Neuronal stem cell (in vitro differentiated cells): ENCODE measurements around the gene RFX8.
A peak's percentile ranks its signal among the peaks of the same experiment; 100 is the strongest.
"Not testable (repeated sequence)": the region's sequence is repeated elsewhere in the genome, so short reads cannot be mapped to it uniquely, and the experiment has no call there.

ENCODE experiments used
- DNase-seq: peaks from one replicate; pipeline ENCODE4 v3.0.0-alpha.2; 2013; ENCODE audit warnings: low spot score
- H2AFZ ChIP-seq: one replicate; pipeline ENCODE4 v1.6.1; 2013; ENCODE audit warnings: mild to moderate bottlenecking, low read length, inconsistent platforms
- H2AK5ac ChIP-seq: 2 replicates; pipeline ENCODE4 v1.6.1; 2013; ENCODE audit warnings: low read depth, mild to moderate bottlenecking, inconsistent platforms, low read length, moderate library complexity, mixed read lengths
- H2BK120ac ChIP-seq: 2 replicates; pipeline ENCODE4 v1.6.1; 2013; ENCODE audit warnings: low read depth, mild to moderate bottlenecking, inconsistent platforms, low read length, moderate library complexity, mixed read lengths
- H2BK12ac ChIP-seq: one replicate; pipeline ENCODE4 v1.6.1; 2013; ENCODE audit warnings: low read length, inconsistent platforms
- H2BK15ac ChIP-seq: 2 replicates; pipeline ENCODE4 v1.6.1; 2013; ENCODE audit warnings: mild to moderate bottlenecking, low read length, inconsistent platforms, mixed read lengths
- H2BK5ac ChIP-seq: one replicate; pipeline ENCODE4 v1.6.1; 2013; ENCODE audit warnings: inconsistent platforms, mild to moderate bottlenecking, low read length, moderate library complexity
- H3K14ac ChIP-seq: one replicate; pipeline ENCODE4 v1.6.1; 2013; ENCODE audit warnings: low read length, inconsistent platforms
- H3K18ac ChIP-seq: 2 replicates; pipeline ENCODE4 v1.6.1; 2013; ENCODE audit warnings: low read length, inconsistent platforms
- H3K23ac ChIP-seq: 2 replicates; pipeline ENCODE4 v1.6.1; 2013; ENCODE audit warnings: low read depth, mild to moderate bottlenecking, mixed read lengths, low read length, inconsistent platforms; ENCODE audit not compliant: poor library complexity
- H3K27ac ChIP-seq: replicated peaks from 3 replicates; pipeline ENCODE4 v1.5.1; 2013; ENCODE audit warnings: low read length, inconsistent platforms
- H3K27me3 ChIP-seq, 3 experiments: 2 replicates each; pipeline ENCODE4 v1.6.1; 2013; ENCODE audit warnings: low read length in 3 of 3, mild to moderate bottlenecking in 2 of 3, inconsistent platforms in 1 of 3, low read depth in 1 of 3, mixed read lengths in 1 of 3, moderate library complexity in 1 of 3; ENCODE audit not compliant: control insufficient read depth in 3 of 3, insufficient read depth in 3 of 3
- H3K36me3 ChIP-seq, 2 donors: replicated peaks in 1 of 2; 2 replicates each; pipeline ENCODE4 v1.6.1; 2013; ENCODE audit warnings: low read length in 2 of 2; ENCODE audit not compliant: control insufficient read depth in 2 of 2, insufficient read depth in 2 of 2
- H3K4ac ChIP-seq: 2 replicates; pipeline ENCODE4 v1.6.1; 2013; ENCODE audit warnings: inconsistent platforms, mild to moderate bottlenecking, low read length, moderate library complexity
- H3K4me1 ChIP-seq, 2 donors: 1 replicate in 1 of 2; 2 replicates in 1 of 2; pipeline ENCODE4 v1.6.1; 2013; ENCODE audit warnings: low read length in 2 of 2, low read depth in 1 of 2; ENCODE audit not compliant: control insufficient read depth in 2 of 2, insufficient read depth in 1 of 2
- H3K4me2 ChIP-seq: one replicate; pipeline ENCODE4 v1.6.1; 2013; ENCODE audit warnings: mild to moderate bottlenecking, low read length, inconsistent platforms; ENCODE audit not compliant: insufficient read depth, poor library complexity, severe bottlenecking
- H3K4me3 ChIP-seq, 2 donors: 2 replicates each; pipeline ENCODE4 v1.5.1; 2013; ENCODE audit warnings: low read length in 2 of 2, mild to moderate bottlenecking in 2 of 2, inconsistent platforms in 1 of 2, moderate library complexity in 1 of 2
- H3K79me1 ChIP-seq: one replicate; pipeline ENCODE4 v1.6.1; 2013; ENCODE audit warnings: low read depth, mild to moderate bottlenecking, inconsistent platforms, low read length, moderate library complexity
- H3K9ac ChIP-seq: one replicate; pipeline ENCODE4 v1.6.1; 2013; ENCODE audit warnings: mild to moderate bottlenecking, low read depth, low read length, inconsistent platforms; ENCODE audit not compliant: poor library complexity
- H3K9me3 ChIP-seq, 2 donors: replicated peaks in 1 of 2; 2 replicates each; pipeline versions ENCODE3 to v1.6.1; 2013; ENCODE audit warnings: low read length in 2 of 2, mild to moderate bottlenecking in 2 of 2, inconsistent platforms in 1 of 2, low read depth in 1 of 2, mixed read lengths in 1 of 2, moderate library complexity in 1 of 2; ENCODE audit not compliant: control insufficient read depth in 2 of 2, insufficient read depth in 1 of 2
- H4K8ac ChIP-seq: one replicate; pipeline ENCODE4 v1.6.1; 2013; ENCODE audit warnings: low read depth, mild to moderate bottlenecking, inconsistent platforms, low read length, moderate library complexity
- H4K91ac ChIP-seq: one replicate; pipeline ENCODE4 v1.6.1; 2013; ENCODE audit warnings: low read length, low read depth, mild to moderate bottlenecking, inconsistent platforms; ENCODE audit not compliant: poor library complexity
- WGBS, 2 donors: extraction: QIAGEN DNeasy Blood & Tissue Kit; methylation state at CpG; one replicate each; pipeline ENCODE4 v1.1.7; 2013; ENCODE audit warnings: missing lambda C conversion rate in 2 of 2, mixed read lengths in 1 of 2; ENCODE audit not compliant: insufficient read length in 2 of 2, insufficient replicate concordance in 1 of 2; ENCODE audit errors: extremely low coverage in 2 of 2; 5-methylcytosine and 5-hydroxymethylcytosine counted together

RFX8 gene

GRCh38 chr2:101439716-101440115, 35.2 kb downstream of the RFX8 start:
- Histone ChIP-seq H3K14ac (no peak overlapping the region), H3K9me3 (no peaks in the 10 kb centered on the region), H2BK12ac (no peak overlapping the region), H2AFZ (no peak overlapping the region), H3K36me3 (no peaks in the 10 kb centered on the region), H4K8ac (no peak overlapping the region), H3K4me2 (no peak overlapping the region), H3K4me3 (no peak overlapping the region), H3K9ac (no peak overlapping the region), H2BK5ac (no peak overlapping the region), H3K18ac (no peak overlapping the region), H3K79me1 (no peaks in the 10 kb centered on the region), H4K91ac (no peak overlapping the region), H2AK5ac (no peak overlapping the region), H2BK120ac (no peak overlapping the region), H3K27me3 (peaks cover 0 to 2% (median 0%) of the 10 kb centered on the region in 3 experiments), H2BK15ac (no peak overlapping the region), H3K23ac (no peak overlapping the region), H3K27ac (no peak overlapping the region), H3K4me1 (peaks cover 0 to 6% of the 10 kb centered on the region in 2 donors), H3K4ac (no peak overlapping the region)
- no peak for DNase-seq
- no CpG with 5 or more reads among the region's 10 CpGs for WGBS, 2 donors

- not testable (repeated sequence) for DNase-seq, H4K91ac ChIP-seq
These were observed 36.4 kb downstream of the RFX8 start for GRCh38 chr2:101438555-101438954.

GRCh38 chr2:101435001-101435862, 39.7 kb downstream of the RFX8 start:
- H2BK15ac ChIP-seq, result no peak overlapping the region
- H3K9me3 ChIP-seq, result no peaks in the 10 kb centered on the region
- H3K27ac ChIP-seq, result no peak overlapping the region
- H3K9ac ChIP-seq, result no peak overlapping the region
- no peak overlapping the region for H2BK120ac ChIP-seq
- H2BK5ac ChIP-seq, result no peak overlapping the region
- H2AK5ac ChIP-seq, result no peak overlapping the region
- H3K23ac ChIP-seq, result no peak overlapping the region
- no peak overlapping the region for H4K8ac ChIP-seq
- H2BK12ac ChIP-seq, result no peak overlapping the region
- H2AFZ ChIP-seq, result peak overlapping the region; percentile 97
- H3K18ac ChIP-seq, result peak overlapping the region; percentile 63
- no peak overlapping the region for H3K4ac ChIP-seq
- WGBS, 2 donors, result no CpG with 5 or more reads among the region's 24 CpGs
- H3K27me3 ChIP-seq, result peaks cover 0 to 14% (median 0%) of the 10 kb centered on the region in 3 experiments
- H4K91ac ChIP-seq, result no peak overlapping the region
- peaks cover 0 to 10% of the 10 kb centered on the region in 2 donors for H3K4me1 ChIP-seq
- H3K36me3 ChIP-seq, result no peaks in the 10 kb centered on the region
- H3K4me3 ChIP-seq, result peak overlapping the region in 1 of 2 donors; percentile 35
- H3K14ac ChIP-seq, result no peak overlapping the region
- H3K79me1 ChIP-seq, result no peaks in the 10 kb centered on the region
- peak overlapping the region; percentile 3 for H3K4me2 ChIP-seq
- peak; percentile 67 for DNase-seq

More at GRCh38 chr2:101438555-101438954, 36.4 kb downstream of the RFX8 start:
- H3K9me3 ChIP-seq, H2BK15ac ChIP-seq, H2BK5ac ChIP-seq, H3K27ac ChIP-seq, H3K4me2 ChIP-seq, H3K79me1 ChIP-seq, H3K23ac ChIP-seq, H3K14ac ChIP-seq, H2AFZ ChIP-seq, H3K27me3 ChIP-seq, H2BK120ac ChIP-seq, H3K9ac ChIP-seq, H3K4ac ChIP-seq, H3K4me3 ChIP-seq, H2AK5ac ChIP-seq, H2BK12ac ChIP-seq, H4K8ac ChIP-seq, H3K18ac ChIP-seq, H3K36me3 ChIP-seq: not testable (repeated sequence)
- no CpG with 5 or more reads among the region's 4 CpGs for WGBS, 2 donors
- peaks cover 0 to 10% of the 10 kb centered on the region in 2 donors for H3K4me1 ChIP-seq

- Histone ChIP-seq H2AK5ac (no peak overlapping the region), H3K9ac (no peak overlapping the region), H3K4me1 (peaks cover 0 to 10% of the 10 kb centered on the region in 2 donors), H3K27me3 (peaks cover 0 to 14% (median 0%) of the 10 kb centered on the region in 3 experiments), H4K91ac (no peak overlapping the region), H3K4ac (no peak overlapping the region), H3K23ac (no peak overlapping the region), H3K27ac (no peak overlapping the region), H2BK5ac (no peak overlapping the region), H4K8ac (no peak overlapping the region), H3K9me3 (no peaks in the 10 kb centered on the region), H3K4me2 (no peak overlapping the region), H2BK15ac (no peak overlapping the region), H2BK12ac (no peak overlapping the region), H2AFZ (no peak overlapping the region), H3K36me3 (no peaks in the 10 kb centered on the region), H3K14ac (no peak overlapping the region), H3K18ac (no peak overlapping the region), H2BK120ac (no peak overlapping the region), H3K4me3 (no peak overlapping the region), H3K79me1 (no peaks in the 10 kb centered on the region)
- WGBS, 2 donors, result no CpG with 5 or more reads among the region's 3 CpGs
- no peak for DNase-seq
These were observed 41.4 kb downstream of the RFX8 start for GRCh38 chr2:101433465-101433864.
